ENCODE results near the gene TMEM174.
A peak's percentile ranks its signal among the peaks of the same experiment; 100 is the strongest.

TMEM174 gene, protein sequence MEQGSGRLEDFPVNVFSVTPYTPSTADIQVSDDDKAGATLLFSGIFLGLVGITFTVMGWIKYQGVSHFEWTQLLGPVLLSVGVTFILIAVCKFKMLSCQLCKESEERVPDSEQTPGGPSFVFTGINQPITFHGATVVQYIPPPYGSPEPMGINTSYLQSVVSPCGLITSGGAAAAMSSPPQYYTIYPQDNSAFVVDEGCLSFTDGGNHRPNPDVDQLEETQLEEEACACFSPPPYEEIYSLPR

DNA sequence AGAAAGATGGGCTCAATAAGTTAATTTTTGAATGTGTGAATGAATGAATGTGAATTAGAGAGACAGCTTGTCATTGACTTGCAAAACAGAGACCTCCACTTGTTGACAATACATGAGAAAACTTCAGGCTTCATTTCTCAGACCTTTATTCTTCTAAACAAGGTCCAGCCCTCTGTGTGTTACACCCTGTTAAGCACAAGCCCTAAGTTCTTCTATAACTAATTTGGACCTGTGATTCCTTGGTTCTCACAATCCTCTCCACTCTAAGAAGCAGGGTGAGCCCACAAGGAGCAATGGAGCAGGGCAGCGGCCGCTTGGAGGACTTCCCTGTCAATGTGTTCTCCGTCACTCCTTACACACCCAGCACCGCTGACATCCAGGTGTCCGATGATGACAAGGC, at the start of gene TMEM174:
TSS of gene TMEM174 (plus strand) at position 243 of the 400 bp plus-strand sequence. CDS start at position 294, 51 bp downstream.
- no peak for DNase-seq (ENCODE audit: low spot score)

GRCh38 chr5:73125289-73125688, 47.7 kb upstream of the TMEM174 start:
- no peak for DNase-seq (ENCODE audit: low spot score)

- no peak for DNase-seq (ENCODE audit: low spot score)
Observed at GRCh38 chr5:73126381-73126780, 46.6 kb upstream of the TMEM174 start.

DNA sequence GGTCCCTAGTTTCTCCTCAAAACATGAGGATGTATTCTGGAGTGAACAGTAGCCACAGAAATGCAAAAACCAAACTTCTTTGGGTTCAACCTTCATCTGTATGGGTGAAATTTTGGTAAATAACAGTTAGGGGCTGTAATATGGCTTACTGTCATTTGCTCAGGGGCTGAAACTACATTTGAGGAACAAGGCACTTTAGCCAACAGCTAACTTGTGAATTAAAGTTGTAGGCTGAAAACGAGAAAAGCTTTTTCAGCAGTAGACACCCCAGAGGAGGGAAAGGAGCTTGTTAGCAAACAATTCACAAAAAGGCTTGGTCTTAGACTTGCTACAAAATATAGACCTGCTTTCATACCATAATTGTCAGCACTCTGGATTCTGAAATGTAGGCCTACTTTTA, 46.0 kb upstream of the TMEM174 start:
- DNase-seq (ENCODE audit: low spot score): no peak

- DNase-seq (ENCODE audit: low spot score): no peak
Observed at GRCh38 chr5:73129143-73129542, 43.9 kb upstream of the TMEM174 start.

DNA sequence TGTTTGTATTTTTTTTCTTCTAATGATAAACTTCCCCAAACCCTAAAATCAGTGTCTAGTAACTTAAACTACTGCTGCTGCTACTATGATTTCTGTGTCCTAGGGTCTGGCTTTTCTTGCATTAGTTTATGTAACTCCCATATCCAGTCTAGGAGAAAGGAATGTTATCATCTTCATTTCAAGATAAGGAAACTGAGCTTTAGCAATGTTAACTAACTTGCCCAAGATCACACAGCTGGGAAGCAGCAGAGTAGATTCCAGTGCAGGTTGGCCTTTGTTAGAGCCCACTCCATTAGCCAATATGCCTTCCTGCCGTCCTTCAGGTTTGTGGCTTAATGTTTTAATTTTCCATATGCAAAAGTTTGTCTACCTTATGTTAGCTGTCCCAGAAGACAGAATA, 42.2 kb upstream of the TMEM174 start:
- no peak for DNase-seq (ENCODE audit: low spot score)

GRCh38 chr5:73131711-73132425, 41.1 kb upstream of the TMEM174 start:
- DNase-seq (ENCODE audit: low spot score): no peak

DNA sequence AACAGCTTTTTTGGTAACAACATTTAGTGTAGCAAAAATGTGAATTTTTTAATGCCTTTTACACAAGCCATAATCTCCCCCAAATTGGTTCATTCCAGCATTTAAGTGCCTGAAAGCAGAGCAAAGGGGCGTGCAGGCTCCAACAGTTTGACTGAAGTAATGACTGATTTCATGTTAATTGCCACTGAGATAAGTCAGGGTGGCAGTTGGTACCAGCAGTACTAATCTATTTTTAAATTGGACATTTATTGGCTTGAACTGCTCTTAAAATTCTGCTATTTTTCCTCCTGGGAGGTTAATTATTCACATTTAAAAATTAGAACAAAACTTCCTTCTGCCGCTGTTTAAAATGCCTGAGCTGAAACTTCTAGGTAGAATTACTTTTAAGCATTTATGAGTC, 40.2 kb upstream of the TMEM174 start:
- no peak for DNase-seq (ENCODE audit: low spot score)

DNA sequence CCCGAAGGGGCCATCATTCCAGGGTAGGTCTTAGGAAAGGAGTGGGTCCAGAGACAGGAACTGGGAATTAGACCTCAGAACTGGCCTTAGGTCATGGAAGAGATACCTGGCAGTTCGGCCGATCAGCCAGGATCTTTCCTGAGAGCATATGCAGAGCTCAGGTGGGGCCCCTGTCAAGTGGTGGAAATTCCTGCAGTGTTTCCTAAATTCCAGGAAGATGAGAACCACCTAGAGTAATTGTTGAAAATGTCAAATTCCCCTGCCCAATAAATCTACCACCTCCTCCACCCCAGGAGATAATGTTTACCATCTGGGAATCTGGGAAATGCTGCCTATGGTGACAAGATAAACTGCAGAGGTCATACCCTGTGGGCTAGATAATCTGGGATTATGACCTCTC, 38.0 kb upstream of the TMEM174 start:
- DNase-seq (ENCODE audit: low spot score): peak; percentile 25

DNA sequence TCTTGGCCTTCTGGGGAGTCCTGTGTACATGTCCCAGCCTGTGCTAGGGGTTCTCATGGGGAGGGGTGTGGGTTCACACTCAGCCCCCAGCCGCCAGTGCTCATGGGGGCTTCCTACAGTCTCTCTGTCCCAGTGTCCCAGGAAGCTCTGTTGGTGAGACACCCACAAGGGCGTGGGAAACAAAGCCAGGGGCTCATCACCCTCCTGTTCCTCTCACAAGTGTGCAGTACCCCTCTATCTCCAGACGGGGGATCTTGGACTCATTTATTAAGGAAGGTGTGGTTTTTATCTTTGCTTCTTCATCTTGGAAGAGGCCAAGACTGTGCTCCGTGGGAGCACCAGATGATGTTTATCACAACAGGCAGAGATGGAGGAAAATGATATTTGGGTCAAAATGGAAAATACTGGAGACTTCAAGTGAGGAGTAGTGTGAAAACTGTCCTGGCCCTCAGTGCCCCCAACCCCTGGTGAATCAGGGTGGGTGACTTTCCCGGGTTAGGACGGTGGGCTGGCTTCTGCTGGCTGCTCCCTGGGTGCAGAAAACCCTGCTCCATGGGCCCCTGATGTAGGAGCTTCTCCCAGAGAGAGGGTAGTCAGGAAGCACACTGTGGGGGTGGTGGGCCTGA, 37.5 kb upstream of the TMEM174 start:
- DNase-seq (ENCODE audit: low spot score): peak; percentile 83

GRCh38 chr5:73136055-73136562, 36.9 kb upstream of the TMEM174 start:
- no peak for DNase-seq (ENCODE audit: low spot score)

- no peak for DNase-seq (ENCODE audit: low spot score)
Observed at GRCh38 chr5:73137563-73138530, 35.1 kb upstream of the TMEM174 start.

DNA sequence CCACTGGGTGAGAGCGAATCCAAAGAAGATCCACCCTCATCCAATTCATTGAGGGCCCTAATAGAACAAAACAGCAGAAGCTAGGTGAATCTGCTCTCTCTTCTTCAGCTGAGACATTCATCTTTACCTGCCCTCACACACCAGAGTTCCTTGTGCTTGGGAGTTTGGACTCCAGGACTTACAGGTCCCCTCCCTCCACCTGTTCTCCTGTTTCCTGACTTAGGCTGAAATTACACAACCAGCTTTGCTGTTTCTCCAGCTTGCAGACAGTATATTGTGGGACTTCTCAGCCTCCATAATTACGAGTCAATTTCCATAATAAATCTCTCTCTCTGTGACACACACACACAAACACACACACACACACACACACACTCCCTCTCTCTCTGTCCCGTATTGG, 33.5 kb upstream of the TMEM174 start:
- DNase-seq (ENCODE audit: low spot score): no peak

GRCh38 chr5:73140801-73141200, 32.2 kb upstream of the TMEM174 start:
- no peak for DNase-seq (ENCODE audit: low spot score)

DNA sequence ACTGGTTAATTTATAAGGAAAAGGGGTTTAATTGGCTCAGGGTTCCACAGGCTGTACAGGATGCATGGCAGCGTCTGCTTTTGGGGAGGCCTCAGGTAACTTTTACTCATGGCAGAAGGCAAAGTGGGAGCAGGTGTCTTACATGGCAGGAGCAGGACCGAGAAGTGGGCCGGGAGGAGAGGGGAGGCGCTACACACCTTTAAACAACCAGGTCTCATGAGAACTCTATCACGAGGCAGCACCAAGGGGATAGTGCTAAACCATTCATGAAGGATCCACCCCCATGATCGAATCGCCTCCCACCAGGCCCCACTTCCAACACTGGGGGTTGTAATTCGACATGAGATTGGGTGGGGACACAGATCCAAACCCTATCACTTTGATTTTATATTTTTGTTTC, 31.0 kb upstream of the TMEM174 start:
- DNase-seq (ENCODE audit: low spot score): no peak

DNA sequence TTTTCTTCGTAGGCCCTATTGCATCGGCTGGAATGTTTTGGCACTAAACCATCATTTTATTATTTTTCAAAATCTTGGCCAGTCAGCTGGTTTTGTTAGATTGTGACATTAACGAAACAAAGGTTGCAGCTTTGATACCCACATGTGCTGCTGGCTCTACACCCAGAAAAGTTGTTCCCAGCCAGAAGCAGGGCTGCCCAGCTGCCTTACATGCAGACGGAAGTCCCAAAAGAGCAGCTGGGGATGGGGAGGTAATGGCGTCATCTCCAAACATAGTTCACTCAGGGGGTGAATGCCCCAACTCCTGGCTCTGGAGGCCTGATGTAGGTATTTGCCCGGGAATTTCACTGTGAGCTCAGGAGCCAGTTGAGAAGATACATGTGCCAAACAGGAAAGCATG, 29.3 kb upstream of the TMEM174 start:
- no peak for DNase-seq (ENCODE audit: low spot score)

- DNase-seq (ENCODE audit: low spot score): no peak
Observed at GRCh38 chr5:73149540-73149939, 23.5 kb upstream of the TMEM174 start.

DNA sequence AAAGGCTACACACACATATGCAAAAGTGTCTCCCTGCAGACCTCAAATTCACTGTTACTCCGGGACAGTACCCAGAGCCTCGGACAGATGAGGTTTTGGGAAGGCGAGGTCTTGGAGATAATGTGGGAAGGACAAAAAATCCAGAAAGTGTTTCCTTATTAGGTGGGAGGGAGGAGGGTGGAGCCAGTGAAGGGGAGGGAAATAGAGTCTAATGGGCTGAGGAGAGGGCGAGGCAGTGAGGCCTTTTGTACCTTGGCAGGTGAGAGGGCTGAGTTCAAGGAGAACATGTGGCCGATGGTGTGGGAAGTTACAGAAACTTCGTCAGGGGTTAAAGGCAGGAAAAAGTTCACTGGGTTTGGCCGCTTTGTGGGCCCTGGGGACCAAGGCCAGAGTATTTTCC, 22.1 kb upstream of the TMEM174 start:
- DNase-seq (ENCODE audit: low spot score): no peak

DNA sequence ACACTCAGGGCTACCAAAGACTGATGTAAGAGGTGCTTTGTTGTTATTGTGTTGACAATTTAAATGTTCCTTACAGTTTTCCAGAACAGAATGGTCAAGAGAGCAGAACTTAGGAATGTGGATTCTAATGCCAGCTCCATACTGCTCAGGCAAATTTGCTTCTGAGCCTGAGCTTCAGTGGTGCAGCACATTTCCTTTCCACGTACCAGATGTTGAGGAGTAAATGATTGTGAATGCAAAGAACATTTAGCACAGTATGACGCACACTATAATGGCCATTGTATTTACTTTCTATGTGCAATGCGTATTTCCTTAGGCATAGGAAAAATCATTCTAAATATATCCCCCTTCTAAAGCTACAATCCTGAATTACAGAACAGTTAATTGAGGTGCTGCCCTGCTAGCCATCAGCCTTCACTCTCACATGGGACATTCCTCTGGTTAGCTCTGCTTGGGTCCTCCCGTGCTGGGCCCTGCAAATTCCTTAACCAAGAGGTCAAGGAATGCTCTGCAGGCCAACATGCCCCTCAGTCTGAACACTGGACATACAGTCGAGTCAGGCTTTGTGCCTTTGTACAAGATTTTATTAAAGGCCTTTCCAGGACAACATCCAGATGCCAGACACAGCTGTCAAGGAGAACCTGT, 21.1 kb upstream of the TMEM174 start:
- DNase-seq (ENCODE audit: low spot score): no peak

DNA sequence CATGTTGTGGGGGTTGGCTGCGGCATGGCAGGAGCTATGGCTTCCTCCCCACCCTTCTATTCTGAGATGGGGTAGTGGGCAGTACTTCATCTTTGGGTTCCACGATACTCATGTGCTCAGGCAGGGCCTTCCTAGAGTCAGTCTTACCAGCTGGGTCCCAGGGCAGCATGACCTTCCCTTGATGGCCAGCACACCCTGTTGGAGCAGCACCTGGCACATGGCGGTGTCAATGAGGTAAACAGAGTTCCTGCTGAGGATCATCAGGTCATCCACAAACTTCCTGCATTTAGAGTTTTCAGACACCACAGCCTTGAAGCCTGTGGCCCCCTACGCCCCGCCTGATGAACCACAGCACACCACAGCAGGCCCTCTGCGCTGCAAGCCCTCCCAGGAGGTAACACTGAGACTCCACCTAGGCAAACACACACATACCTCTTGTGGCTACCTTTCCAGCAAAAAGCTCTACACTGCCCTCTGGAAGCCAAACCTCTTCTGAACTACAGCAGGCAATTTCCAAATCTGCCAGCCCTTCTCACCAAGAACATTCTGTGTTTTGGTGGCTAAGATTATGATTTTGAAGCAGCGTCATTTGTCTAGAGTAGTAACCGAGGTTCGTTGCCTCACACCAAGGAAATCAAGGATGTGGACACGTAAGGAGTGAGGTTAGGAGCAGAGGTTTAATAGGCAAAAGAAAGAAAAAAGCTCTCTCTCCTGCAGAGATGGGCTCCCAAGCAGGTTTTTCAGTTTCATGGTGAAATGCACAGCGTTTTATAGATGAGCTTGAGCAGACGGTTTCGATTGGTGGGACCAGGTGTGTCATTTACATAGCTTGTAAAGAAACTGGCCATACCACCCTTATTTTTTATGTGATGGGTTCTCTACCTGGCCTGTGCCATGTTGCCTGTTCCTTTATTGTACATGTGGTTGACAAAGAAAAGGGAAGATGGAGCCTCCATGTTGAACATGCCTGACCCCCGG, 20.3 kb upstream of the TMEM174 start:
- DNase-seq (ENCODE audit: low spot score): no peak

Data from GM03348 (cell line).